CD4-positive, alpha-beta T cell treated with Interleukin-6 at 100 ng/mL for 8 hours (primary cell): Measurements from ENCODE around the gene ATXN7L3.

Source experiments
- DNase-seq: peaks from one replicate; pipeline ENCODE4 v3.0.0-alpha.2; 2020; ENCODE audit warnings: mixed read lengths, low spot score

Gene ATXN7L3

DNA sequence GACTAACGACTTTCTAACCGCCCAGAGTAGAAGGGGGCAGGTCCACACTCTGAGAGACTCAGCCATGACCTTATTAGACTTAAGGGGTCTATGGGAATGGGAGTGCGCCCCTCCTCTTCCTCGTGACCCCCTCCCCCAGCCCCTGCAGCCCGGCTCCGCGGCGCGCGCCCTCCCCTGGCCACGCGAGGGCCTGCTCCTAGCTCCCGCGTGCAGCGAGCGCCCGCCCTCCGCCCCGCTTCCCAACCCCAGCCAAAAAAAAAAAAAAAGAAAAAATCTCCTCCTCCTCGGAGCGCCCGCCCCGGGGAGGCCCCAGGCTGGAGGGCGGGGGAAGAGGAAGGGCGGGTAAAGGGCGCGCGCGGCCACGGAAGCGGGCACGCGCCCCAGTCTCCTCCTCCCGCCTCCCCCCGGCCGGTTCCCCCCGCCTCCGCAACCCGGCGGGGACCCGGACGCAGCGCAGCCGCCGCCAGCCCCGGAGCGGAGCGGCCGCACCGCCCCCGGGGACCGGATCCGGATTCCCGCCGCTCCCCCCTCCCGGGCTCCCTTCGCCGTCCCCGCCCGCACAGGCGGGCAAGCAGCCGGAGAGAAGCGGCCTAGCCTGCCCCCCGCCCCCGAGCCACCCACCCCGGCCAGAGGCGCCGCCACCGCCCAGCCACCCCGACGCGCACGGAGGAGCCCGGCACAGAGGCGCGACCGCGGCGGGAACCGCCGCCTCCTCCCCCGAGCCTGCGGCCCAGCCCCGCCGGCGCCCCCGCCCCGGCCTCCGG, 18.8 kb upstream of the ATXN7L3 start:
- DNase-seq, result peak; percentile 90

GRCh38 chr17:44217738-44218343, 18.2 kb upstream of the ATXN7L3 start:
- DNase-seq, result no peak

DNA sequence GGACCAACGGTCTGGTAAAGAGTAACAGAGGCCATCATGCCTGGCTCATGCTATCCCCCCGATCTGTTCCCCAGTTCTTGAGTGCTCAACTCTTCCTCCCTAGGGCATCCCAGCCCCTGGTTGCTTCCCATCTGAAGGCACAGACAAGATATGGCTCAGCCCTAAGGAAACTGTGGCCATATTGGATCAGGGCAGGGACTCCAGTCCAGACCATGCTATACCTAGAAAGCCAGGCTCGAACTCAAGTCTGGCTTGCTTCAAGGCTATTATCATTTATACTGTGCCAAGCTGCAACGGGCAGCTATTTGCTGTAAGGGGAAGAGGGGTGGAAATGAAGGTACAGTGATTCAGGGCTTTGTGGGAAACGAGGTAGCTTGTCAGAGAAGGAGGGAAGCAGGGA, 17.0 kb upstream of the ATXN7L3 start:
- no peak for DNase-seq

DNA sequence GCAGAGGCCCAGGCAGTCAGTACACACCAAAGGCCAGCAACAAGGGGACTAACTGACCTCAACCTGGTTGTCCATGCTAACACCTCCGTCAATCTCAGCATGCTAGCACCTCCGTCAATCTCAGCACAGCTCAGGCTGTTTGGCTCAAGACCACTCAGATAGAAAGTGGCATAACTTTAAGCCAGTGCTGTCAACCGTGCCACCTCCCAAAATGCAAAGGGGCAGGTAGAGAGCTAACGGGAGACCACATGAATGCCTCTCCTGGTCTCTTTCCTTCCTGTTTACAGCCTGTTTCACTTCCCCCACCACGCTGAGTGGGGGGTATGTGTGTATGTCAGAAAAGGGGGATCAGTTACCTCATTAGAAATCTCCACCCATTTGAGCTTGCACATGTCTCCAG, 16.5 kb upstream of the ATXN7L3 start:
- peak; percentile 68 for DNase-seq

GRCh38 chr17:44214896-44215295, 15.2 kb upstream of the ATXN7L3 start:
- no peak for DNase-seq

DNA sequence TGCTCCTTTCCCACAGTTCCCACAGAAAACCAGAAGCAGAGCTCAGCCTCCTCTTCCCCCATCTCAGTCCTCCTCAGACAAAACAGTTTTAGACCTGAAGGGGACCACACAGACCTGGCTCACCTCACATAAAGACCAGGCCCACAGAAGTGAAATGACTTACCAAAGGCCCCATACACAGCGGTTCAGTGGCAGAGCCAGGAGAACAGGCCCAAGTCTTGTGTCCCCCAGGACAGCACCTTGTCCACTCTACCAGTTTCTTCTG, 14.5 kb upstream of the ATXN7L3 start:
- DNase-seq, result no peak

DNA sequence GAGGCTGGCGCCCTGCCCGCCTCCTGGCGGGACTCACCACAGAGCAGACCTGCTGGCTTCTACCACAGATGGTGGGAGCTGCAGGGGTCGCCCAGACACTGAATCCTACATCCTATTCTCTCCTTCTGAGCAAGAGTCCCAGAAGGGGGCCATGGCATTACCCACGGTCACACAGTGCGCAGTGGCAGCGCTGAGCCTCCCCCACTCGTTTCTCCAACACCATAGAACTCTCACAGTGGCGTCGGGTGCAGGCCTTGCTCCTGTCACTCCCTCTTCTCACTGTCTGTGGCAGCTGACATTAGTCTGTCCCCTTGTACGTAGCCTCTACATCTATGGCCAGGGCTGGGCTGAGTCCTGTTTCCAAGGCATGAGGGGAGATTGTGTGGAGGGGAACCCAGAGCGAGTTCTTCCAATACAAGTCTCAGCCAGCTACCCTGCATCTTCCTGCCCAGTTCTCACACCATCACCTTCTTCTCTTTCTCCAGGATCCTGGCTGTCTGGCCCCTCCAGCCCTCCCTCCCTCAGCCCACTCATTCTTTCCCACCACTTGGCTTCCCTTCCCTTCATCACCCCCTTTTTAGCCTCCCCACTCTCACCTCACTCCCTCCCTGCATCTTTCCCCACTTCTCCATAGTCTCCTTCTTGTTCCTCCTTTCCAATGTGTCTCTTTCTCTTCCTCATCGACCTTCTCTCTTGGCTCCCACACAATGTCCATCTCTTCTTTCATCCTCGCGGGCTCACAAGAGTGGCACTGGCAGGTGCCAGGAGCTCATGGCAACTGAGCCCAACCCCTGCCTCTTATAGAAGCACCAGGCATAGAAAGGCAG, 13.9 kb upstream of the ATXN7L3 start:
- DNase-seq, result no peak

- DNase-seq, result no peak
These were observed 13.1 kb upstream of the ATXN7L3 start for GRCh38 chr17:44212507-44213402.

- DNase-seq, result no peak
These were observed 11.9 kb upstream of the ATXN7L3 start for GRCh38 chr17:44211281-44212265.

GRCh38 chr17:44210342-44211192, 10.9 kb upstream of the ATXN7L3 start:
- DNase-seq, result peak; percentile 91

DNA sequence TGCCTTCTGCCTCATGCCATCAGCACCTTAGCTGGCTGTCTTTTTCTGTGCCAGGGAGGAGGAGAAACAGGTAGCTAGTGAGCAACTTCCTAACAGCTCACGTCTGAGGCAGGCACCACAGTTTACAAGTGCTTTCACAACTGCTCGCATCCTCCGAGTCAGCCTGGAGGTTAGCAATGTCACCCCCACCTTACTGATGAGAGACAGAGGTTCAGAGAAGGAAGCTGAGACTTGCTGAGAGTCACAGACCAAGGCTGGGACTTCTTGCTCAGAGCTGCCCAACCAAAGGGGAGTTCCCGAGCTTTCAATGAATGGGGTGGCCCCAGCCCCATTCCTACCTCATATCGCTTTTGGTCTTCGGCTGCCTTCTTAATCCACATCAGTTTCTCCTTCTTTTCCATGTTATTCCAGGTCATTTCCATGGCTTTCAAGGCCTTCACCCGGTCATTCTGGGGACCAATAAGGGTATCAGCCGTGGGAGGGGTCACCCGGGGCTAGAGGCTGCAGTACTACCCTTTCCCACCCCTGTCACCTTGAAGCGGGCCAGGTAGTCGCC, 10.2 kb upstream of the ATXN7L3 start:
- DNase-seq, result no peak

DNA sequence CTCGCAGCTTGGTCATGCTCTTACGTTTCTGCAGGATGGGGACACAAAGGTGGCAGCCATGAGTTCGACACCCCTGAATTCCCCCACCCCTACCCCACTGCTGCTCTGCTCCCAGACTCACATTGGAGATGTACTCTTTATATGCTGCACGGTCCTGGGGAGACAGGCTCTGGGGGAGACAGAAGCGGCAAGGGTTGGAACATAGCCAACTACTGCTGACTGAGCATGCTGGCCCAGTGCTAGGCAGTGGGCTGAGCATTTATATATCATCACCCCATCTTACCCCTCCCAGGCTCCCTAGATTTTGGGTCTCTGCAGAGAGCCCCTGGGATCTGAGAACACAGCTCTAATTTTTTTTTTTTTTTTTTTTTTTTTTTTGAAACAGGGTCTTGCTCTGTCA, 8.1 kb upstream of the ATXN7L3 start:
- no peak for DNase-seq

- DNase-seq, result no peak
These were observed 7.6 kb upstream of the ATXN7L3 start for GRCh38 chr17:44207319-44207718.

- DNase-seq, result no peak
These were observed 7.1 kb upstream of the ATXN7L3 start for GRCh38 chr17:44206825-44207155.

DNA sequence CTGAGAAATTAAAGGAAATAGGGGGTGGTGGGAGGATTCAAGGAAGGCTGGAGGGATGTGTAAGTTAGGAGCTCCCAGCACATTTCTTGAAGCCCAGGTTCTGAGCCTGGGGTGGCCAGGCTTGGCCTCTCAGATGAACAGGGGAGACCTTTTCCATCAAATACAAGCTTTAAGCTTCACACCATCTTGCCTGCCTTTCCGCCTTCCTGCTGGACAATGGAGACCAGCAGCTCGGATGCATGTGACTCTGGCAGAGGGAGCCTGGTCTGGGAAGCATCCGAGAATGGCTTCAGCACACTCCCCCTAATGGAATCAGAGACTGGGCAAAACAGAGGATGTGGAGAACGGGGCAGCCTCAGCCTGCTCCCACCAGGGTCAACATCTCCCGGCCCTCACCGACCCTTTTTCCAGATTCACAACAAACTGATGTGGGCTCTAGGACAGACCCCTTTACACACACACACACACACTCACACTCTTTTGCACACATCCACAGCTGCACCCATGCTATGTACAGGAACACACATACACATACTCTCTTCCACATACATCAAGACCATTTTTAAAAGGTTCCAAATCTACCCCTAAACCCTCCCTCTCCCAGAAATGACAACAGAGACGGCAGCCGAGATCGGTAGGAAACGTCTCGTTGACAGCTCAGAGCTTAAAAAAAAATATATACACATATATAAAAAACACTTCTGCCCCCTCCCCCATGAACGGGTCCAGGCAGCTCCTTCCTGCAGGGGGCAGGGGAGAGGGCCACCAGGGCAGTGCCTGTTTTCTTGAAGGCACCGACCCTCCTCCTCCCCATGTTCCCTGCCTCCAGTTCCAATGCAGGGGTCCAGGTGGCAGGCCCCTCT, 6.5 kb upstream of the ATXN7L3 start:
- no peak for DNase-seq

GRCh38 chr17:44204441-44204882, 4.8 kb upstream of the ATXN7L3 start:
- DNase-seq, result no peak

DNA sequence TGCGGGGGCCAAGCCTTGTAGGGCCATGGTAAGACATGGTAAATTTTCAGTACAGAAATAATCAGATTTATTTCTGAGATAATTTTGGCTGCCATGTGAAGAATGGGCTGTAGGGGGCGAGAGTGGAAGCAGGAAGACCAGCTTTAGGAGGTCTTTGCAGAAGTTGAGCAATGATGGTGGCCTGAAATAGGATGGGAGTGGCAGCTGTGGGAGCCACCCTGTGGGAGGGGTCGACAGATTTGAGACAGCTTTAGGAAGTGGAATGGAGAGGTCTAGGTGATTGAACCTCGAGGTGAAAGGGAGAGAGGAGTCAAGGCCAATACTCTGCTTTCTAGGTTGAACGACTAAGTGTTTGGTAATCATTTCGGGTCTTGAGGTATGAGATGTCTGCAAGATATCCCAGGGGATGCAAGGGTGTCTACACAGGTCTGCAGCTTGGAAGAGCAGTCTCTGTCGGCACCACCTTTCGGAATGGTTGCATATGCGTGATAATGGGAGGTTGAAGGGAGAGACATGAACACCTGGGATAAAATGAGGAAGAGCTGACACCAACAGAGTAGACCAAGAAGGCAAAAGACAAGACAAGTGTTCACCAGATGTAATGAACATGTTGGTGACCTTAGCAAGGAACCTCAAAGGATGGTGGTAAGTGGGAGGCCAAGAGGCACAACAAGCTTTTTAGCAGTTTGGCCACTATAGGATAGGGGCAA, 4.2 kb upstream of the ATXN7L3 start:
- peak; percentile 46 for DNase-seq

DNA sequence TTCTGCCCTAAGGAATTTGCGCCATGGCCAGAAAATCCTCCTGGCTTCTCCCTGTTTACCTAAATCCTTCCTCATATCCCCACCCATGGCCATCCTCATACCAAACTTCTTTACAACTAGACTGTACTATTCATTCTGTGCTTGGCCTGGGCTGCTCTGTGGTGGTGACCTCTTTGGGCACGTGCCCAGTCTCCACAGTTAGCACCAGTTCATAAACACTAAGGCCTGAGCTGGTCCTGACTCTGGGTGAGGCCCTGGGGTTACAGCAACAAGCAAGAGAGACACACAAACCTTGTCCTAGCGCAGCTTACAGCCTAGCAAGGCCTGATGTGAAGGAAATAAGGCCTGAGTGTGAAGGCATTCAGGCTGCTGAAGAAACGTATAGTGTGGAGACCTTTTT, 3.1 kb upstream of the ATXN7L3 start:
- no peak for DNase-seq
